ENCODE data around the gene GPANK1. TPM values are rescaled to one million over a fixed set of nuclear protein-coding genes. Genes with fewer than 3 reads are reported as not detected.

GPANK1 gene
- total and polyA plus RNA-seq, 2 of the 13 experiments (the other 11 are each of a cell fraction or from before 2014, with no cell fraction given) = 15.4 to 22.8 TPM

- TF ChIP-seq AKNA (CRISPR knock-in tag; IDR thresholded peaks at IDR 0.05; ENCODE audit: borderline replicate concordance) (no peak), GLI4 (CRISPR knock-in tag; IDR thresholded peaks at IDR 0.05; ENCODE audit: borderline replicate concordance) (no peak), TFAP4 (IDR thresholded peaks at IDR 0.05; ENCODE audit: borderline replicate concordance, low read depth) (no peak), SNAPC5 (CRISPR knock-in tag; IDR thresholded peaks at IDR 0.05; ENCODE audit: borderline replicate concordance) (no peak), ZNF879 (CRISPR knock-in tag; IDR thresholded peaks at IDR 0.05) (no peak), FOSL1 (CRISPR knock-in tag; IDR thresholded peaks at IDR 0.05; ENCODE audit: borderline replicate concordance) (no peak), ZBTB38 (CRISPR knock-in tag; IDR thresholded peaks at IDR 0.05) (no peak), FOXA1 (IDR thresholded peaks at IDR 0.05) (no peak), FOXA1 (CRISPR knock-in tag; IDR thresholded peaks at IDR 0.05) (no peak), TOPORS (CRISPR knock-in tag; IDR thresholded peaks at IDR 0.05) (no peak), ZNF570 (CRISPR knock-in tag; IDR thresholded peaks at IDR 0.05; ENCODE audit: borderline replicate concordance) (no peak), FOXP4 (CRISPR knock-in tag; IDR thresholded peaks at IDR 0.05) (no peak), EEA1 (CRISPR knock-in tag; IDR thresholded peaks at IDR 0.05; ENCODE audit: borderline replicate concordance) (no peak), ZFP36 (IDR thresholded peaks at IDR 0.05; ENCODE audit: borderline replicate concordance, low read depth, low read length, partially characterized antibody) (no peak), SAFB2 (CRISPR knock-in tag; IDR thresholded peaks at IDR 0.05; ENCODE audit: borderline replicate concordance, low read depth) (no peak), NR1H2 (CRISPR knock-in tag; IDR thresholded peaks at IDR 0.05; ENCODE audit: borderline replicate concordance, low read depth) (no peak), SNRNP70 (IDR thresholded peaks at IDR 0.05; ENCODE audit: low read depth, low read length) (no peak), KDM1A (CRISPR knock-in tag; IDR thresholded peaks at IDR 0.05) (no peak), ZEB1 (IDR thresholded peaks at IDR 0.05; ENCODE audit: insufficient replicate concordance, low read depth) (no peak), ARNT (IDR thresholded peaks at IDR 0.05) (no peak), KLF9 (CRISPR knock-in tag; IDR thresholded peaks at IDR 0.05; ENCODE audit: low read depth) (no peak), YEATS4 (CRISPR knock-in tag; IDR thresholded peaks at IDR 0.05; ENCODE audit: borderline replicate concordance) (no peak), ZNF790 (CRISPR knock-in tag; IDR thresholded peaks at IDR 0.05; ENCODE audit: borderline replicate concordance) (no peak)
These were observed 21.8 kb downstream of the GPANK1 start (continued) for GRCh38 chr6:31642798-31643570.

Data from HepG2 (cell line).